HG03139 (cell line): ENCODE data around the gene FAF2.
"Not testable (repeated sequence)": the region's sequence is repeated elsewhere in the genome, so short reads cannot be mapped to it uniquely, and the experiment has no call there.

ENCODE experiments used
- ATAC-seq: cut with Tn5 transposase; IDR thresholded peaks from one replicate; pipeline ENCODE4 v1.9.1; 2021; ENCODE audit not compliant: unreplicated experiment

Gene FAF2

DNA sequence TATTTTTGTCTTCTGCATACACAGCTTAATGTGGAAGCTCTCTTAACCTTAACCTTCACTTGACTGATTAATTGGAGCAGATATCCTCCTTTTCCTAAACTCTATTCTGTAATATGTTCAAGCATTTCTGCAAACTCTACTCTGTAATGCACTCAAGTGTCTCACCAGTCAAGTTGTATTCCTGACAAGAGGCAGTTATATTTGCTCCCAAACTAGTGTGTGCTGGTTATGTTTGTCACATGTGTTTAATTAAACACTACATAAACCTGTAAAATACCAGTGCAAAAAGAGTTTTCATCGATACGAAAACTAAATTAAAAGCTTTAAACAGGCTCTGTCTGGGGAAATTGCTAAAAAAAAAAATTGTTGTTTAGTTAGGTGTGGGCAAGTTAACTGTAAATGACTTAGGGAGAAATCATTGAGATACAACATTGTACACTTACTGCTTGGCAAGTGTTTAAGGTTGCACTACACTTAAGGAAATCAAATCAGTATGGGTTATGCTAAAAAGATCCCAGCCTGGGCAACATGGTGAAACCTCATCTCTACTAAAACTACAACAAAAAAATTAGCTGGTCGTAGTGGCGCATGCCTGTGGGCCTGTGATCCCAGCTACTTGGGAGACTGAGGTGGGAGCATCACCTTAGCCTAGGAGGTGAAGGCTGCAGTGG, 6.7 kb downstream of the FAF2 start:
- ATAC-seq = no peak

- no peak for ATAC-seq
Observed at GRCh38 chr5:176458904-176459561, 10.8 kb downstream of the FAF2 start.

- ATAC-seq = no peak
Observed at GRCh38 chr5:176461349-176461748, 13.2 kb downstream of the FAF2 start.

DNA sequence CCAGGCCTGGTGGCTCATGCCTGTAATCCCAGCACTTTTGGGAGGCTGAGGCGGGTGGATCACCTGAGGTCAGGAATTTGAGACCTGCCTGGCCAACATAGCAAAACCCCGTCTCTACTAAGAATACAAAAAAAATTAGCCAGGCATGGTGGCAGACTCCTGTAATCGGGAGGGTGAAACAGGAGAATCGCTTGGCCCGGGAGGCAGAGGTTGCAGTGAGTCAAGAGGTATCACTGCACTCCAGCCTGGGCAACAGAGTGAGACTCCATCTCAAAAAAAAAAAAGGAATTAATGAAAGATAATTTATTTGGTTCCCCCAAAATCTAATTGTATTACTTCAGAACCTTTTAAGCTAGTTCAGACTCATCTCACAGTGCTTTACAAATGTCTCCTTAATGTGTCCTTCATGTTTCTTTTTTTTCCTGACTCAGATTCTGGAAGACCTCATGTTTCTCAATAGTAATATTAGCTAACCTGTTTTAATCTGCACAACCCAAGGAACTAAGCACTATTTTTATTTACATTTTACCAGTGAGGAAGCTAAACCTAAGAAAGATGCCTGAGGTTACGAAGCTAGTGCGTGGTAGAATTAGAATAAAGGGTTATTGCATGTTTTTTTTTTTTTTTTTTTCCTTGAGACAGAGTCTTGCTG, 15.1 kb downstream of the FAF2 start:
- no peak for ATAC-seq

GRCh38 chr5:176466245-176466871, 18.2 kb downstream of the FAF2 start:
- ATAC-seq = no peak

DNA sequence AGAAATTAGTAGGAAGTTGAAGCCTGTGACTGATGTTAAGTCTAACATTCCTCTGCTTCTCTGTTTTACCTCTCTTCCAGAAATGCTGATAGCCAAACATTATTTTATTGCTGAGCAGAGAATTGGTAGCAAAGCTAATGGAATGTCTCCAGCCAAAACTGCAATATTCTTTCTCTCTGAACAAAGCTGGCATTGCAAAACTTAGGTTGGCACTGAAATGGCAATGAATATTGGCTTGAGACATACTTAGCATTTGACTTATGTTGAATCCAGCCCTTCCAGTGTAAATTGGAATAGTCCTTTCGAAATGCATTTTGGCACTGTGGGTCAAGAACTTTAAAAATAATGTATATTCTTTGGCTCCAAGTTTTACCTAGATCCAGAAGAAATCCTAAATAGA, 21.1 kb downstream of the FAF2 start:
- ATAC-seq = no peak

- ATAC-seq = no peak
Observed at GRCh38 chr5:176470539-176470938, 22.4 kb downstream of the FAF2 start.

DNA sequence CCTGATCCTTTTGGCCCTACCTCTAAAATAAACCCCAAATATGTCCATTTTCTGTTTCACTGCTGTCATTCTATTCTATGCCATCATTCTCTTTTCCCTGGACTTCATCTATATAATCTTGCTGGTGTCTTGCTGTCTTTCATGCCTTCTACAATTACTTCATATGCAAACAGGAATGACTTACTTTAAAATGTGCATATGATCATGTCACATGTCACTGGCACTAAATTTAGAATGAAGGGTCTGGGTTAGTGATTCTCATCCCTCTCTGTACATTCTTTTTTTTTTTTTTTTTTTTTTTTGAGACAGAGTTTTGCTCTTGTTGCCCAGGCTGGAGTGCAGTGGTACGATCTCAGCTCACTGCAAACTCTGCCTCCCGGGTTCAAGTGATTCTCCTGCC, 22.9 kb downstream of the FAF2 start:
- ATAC-seq = no peak

DNA sequence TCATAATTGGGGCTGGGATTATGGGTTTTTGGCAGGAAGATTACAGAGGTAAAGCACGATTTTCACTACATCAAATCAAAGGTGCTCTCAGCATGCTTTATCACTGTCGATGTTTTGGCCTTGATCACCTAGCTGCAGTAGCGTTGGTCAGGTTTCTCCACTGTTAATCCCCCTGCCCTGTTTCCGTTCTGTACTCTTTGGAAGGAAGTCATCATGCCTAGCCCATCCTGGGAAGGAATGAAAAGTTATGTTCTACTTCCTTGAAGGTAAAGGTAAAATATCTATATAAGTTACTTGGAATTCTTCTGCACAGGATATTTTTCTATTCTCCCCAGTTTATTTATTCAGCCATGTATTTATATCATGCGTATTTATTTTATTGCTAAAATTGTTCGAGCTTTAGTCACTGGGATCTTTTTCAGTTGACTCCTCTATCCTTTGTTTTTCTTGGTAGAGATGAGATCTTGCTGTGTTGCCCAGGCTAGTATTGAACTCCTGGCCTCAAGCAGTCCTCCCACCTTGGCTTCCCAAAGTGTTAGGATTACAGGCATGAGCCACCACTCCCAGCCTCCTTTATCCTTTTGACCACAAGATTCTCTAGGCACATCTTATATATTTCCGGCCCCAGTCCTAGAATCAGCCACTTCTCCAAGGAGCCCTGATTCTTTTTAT, 25.3 kb downstream of the FAF2 start:
- ATAC-seq = no peak

DNA sequence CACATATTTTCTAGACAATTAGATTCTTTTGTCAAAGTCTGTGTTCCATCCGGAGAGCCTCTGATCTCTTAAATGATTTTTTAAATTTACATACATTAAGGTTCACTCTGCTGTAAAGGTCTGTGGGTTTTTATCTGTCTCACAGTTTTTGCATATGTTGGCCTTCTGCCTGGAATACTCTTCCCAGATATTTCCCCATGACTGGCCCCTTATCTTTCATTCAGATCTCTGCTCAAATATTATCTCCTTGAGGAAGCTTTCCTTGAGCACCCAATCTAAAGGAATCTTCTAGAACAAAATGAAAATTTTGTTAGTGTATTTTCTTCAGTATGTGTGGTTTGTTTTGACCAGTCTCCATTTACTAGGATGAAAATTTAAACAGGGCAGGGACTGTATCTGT, 26.3 kb downstream of the FAF2 start:
- ATAC-seq = no peak

DNA sequence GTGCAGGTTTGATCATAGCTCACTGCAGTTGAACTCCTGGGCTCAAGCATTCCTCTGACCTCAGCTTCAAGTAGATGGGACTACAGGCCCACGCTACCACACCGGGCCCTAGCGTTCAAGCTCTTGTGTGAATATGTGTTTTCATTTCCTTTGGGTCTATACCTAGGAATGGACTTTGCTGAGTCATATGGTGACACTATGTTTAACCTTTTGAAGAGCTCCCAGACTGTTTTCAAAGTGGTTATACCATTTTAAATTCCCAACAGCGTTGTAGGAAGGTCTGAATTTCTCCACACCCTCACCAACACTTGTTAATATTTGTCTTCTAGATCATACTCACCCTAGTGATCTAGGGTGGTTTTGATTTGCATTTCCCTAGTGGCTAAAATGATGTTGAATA, 33.5 kb downstream of the FAF2 start:
- no peak for ATAC-seq

DNA sequence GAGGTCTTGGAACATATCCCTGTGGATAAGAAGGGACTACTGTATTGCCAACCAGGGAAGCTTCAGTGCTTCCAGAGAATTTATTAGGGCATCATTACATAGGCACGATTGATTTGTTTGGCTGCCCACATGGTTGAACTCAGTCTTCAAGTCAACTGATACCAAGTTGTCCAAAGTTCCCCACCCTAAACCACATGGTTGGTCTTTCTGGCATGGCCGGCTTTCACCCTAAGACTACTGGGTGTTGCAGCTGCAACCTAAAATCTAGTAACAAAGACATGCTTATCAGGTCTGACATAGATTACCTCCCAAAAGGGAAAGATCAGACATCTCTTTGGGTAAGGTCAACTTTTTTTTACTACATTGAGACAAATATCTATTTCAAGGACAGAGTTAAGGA, 37.0 kb downstream of the FAF2 start:
- ATAC-seq = no peak

DNA sequence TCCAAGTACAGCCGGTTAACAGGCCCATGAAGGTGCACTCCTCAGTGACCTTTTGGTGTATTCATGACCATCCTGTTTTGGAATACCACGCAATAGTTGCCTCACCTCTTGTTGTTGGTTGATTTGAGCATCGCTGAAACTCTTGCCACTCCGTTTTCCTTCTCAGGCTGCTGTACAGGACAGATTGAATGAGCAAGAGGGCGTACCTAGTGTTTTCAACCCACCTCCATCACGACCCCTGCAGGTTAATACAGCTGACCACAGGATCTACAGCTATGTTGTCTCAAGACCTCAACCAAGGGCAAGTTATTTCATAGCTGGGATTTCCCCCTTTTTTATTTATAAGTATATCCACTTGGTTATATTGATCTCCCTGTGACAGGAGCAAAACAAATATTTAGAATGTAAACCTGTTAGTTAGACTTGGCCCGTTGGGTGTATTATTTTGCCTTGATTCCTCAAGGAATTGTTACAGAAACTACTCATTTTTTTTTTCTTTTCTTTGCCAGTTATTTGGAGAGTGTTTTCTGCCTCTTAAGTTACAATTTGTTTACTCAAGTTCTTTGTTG, 38.1 kb downstream of the FAF2 start:
- no peak for ATAC-seq

DNA sequence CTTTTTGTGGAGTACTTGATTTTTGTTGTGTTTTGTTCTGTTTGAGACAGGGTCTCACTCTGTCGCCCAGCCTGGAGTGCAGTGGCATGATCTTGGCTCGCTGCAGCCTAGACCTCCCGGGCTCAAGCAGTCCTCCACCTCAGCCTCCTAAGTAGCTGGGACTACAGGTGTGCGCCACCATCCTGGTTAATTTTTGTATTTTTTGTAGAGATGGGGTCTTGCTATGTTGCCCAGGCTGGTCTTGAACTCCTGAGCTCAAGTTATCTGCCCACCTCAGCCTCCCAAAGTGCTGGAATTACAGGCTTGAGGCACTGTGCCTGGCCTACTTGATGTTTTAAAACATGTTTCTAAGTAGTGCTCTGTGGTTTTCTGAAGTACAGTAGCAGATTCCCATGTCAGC, 39.0 kb downstream of the FAF2 start:
- not testable (repeated sequence) for ATAC-seq

GRCh38 chr5:176489077-176489476, 40.9 kb downstream of the FAF2 start:
- ATAC-seq = no peak

DNA sequence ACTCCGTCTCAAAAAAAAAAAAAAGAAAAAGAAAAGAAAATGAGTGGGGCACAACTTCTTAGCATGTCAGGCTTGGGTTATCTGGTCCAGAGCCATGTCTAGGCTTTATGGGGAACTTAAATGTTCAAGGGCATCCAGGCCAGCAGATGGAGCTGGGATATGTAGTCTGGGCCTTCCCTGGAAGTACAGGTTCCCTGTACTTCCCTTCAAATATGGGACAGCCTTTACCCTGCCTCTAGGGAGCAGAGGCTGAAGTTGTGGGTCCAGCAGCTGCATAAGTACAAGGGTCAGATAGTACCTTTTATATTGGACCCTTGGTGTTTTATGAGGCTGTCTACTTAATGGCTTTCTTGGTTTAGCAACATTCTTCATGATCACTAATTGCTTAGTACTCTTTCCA, 42.1 kb downstream of the FAF2 start:
- no peak for ATAC-seq

GRCh38 chr5:176491101-176491502, 42.9 kb downstream of the FAF2 start:
- ATAC-seq = no peak

DNA sequence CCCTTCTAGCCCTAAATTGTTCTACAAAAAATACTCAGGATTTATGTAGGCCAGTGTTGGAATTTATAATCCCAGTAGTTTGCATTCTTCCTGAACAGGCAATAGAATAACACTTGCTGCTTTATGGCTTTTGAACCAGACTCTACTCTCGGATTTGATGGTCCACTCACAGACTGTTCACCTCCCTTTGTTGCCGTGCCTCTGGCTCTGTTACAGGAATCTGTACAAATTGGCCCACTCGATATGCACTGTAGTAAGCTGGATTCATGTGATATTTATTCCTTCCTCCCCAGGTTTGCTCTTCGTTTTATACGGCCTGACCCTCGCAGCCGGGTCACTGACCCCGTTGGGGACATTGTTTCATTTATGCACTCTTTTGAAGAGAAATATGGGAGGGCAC, 43.7 kb downstream of the FAF2 start:
- no peak for ATAC-seq

GRCh38 chr5:176492431-176492830, 44.2 kb downstream of the FAF2 start:
- ATAC-seq = no peak

DNA sequence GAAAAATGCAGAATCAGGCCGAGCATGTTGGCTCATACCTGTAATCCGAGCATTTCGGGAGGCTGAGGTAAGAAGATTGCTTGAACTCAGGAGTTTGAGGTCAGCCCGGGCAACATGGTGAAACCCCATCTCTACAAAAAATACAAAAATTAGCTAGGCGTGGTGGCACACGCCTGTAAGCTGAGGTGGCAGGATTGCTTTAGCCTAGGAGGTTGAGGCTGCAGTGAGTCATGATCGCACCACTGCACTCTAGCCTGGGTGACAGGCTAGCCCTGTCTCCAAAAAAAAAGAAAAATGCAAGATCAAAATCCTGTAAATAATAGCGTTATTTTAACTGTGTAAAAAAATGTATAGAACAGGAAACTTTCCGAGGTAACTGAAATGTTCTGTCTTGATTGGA, 49.7 kb downstream of the FAF2 start:
- no peak for ATAC-seq

GRCh38 chr5:176499273-176499672, 51.1 kb downstream of the FAF2 start:
- ATAC-seq = no peak
